Measurements from ENCODE around the gene MUC6.

MUC6 gene

DNA sequence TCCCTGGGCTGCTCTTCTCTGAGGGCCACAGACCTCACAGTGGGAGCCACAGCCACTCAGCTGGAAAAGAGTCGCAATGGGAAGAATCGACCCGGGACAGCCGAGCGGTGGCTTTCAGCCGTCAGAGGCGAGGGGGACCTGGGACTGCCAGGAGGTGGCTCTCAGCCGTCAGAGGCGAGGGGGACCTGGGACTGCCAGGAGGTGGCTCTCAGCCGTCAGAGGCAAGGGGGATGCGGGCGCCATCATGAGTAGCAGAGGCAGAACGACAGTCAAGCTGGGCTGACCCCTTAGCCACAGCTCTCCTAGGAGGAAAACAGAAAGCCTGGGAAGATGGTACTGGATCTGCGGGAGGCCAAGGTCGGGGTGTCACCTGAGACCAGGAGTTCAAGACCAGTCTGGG, 23.2 kb upstream of the MUC6 start:
- DNase-seq: no peak

DNA sequence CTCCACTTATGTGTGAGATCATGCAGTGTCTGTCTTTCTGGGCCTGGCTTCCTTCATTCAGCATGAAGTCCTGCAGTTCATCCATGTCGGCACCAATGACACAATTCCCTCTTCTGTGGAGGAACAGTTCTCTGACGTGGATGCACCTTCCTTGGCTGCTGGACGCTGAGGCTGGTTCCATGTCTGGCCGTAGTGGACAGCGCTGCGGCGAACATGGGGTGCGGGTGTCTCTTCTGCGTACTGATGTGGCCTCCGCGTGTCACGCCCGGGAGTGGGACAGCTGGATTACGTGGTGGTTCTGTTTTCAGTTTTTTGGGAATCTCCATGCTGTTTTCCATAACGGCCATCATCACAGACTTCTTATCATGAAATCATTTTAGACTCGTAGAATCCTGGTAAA, 21.3 kb upstream of the MUC6 start:
- Histone ChIP-seq H3K36me3 (no peaks in the 10 kb centered on the region), H3K27me3 (no peaks in the 10 kb centered on the region), H3K4me3 (ENCODE audit: low read depth, low read length) (no peak overlapping the region), H3K9me3 (no peaks in the 10 kb centered on the region), H3K4me1 (no peaks in the 10 kb centered on the region)
- TF ChIP-seq, protein P1, sequence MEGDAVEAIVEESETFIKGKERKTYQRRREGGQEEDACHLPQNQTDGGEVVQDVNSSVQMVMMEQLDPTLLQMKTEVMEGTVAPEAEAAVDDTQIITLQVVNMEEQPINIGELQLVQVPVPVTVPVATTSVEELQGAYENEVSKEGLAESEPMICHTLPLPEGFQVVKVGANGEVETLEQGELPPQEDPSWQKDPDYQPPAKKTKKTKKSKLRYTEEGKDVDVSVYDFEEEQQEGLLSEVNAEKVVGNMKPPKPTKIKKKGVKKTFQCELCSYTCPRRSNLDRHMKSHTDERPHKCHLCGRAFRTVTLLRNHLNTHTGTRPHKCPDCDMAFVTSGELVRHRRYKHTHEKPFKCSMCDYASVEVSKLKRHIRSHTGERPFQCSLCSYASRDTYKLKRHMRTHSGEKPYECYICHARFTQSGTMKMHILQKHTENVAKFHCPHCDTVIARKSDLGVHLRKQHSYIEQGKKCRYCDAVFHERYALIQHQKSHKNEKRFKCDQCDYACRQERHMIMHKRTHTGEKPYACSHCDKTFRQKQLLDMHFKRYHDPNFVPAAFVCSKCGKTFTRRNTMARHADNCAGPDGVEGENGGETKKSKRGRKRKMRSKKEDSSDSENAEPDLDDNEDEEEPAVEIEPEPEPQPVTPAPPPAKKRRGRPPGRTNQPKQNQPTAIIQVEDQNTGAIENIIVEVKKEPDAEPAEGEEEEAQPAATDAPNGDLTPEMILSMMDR (IDR thresholded peaks at IDR 0.05; ENCODE audit: low read depth, low read length): no peak
- no peak for DNase-seq

More for the DNA sequence above, 23.2 kb upstream of the MUC6 start:
- Histone ChIP-seq H3K9me3 (no peaks in the 10 kb centered on the region), H3K4me1 (no peaks in the 10 kb centered on the region), H3K4me3 (ENCODE audit: low read depth, low read length) (no peak overlapping the region), H3K36me3 (no peaks in the 10 kb centered on the region), H3K27me3 (no peaks in the 10 kb centered on the region)
- TF ChIP-seq, protein P1 (IDR thresholded peaks at IDR 0.05; ENCODE audit: low read depth, low read length): no peak

DNA sequence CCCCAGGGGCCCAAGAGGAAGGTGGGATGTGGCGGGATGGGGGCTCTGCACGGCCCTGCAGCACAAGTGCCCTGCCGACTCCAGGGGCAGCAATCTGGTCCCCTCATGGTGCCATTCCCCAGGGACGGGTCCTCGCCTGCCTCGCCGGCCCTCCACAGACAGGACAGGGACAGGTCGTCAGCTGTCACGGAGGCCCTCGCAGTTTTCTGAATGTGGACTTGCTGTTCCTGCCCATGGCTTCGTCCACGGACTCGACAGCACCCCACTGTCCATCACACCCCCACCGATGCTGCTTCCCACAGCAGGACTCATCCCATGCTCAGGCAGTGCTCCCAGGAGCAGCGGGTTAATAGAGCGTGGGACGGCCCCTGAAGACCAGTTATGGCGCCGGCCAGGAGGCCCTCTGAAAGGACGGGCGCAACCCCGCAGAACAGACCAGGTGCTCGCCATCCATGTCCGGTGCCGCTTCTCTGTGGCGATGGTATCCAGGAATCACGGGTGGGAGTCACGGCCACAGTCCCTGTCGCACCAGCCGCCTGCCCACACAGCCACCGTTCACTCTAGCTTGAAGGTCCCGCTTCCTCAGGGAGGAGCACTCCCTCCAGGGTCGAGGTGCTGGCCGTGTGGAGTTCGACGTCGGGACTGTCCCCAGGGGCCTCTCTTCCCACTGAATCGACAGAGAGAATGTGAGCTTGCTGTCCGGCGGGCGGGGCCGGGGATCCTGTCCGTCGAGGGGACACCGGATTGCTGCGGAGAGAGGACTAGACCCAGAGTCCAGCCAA, 19.7 kb upstream of the MUC6 start:
- no peaks in the 10 kb centered on the region for H3K36me3 ChIP-seq
- TF ChIP-seq, protein P1 (IDR thresholded peaks at IDR 0.05; ENCODE audit: low read depth, low read length): no peak
- H3K9me3 ChIP-seq: no peaks in the 10 kb centered on the region
- H3K27me3 ChIP-seq: no peaks in the 10 kb centered on the region
- H3K4me1 ChIP-seq: no peaks in the 10 kb centered on the region
- H3K4me3 ChIP-seq (ENCODE audit: low read depth, low read length): no peak overlapping the region
- DNase-seq: peak; percentile 2

DNA sequence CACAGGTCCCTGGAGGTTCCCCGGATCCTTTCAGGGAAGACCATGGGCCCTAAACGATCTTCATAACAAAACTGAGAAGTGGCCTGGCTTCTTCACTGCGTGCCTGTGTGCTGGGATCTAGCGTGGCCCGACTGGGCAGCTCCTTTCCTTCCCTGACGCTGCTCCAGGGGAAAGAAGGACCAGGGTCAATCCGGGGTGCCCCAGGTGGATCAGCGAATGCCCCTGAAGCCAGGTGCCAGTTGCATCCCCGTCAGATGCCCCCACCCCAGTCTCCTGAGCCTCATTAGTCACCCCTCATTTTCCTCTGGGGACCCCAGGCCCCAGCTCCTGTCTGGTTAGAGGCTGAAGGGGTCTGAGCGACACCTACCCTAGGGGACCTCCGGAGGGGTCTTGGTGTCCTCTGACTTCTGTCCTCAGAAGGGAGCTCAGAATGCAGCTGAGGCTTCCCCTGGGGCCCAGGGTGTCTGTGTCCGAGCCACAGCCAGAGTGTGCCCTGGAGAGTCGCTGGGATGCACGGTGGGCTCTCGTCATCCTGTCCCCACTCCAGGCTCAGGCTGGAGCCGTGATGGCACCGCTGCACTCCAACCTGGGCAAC, 18.7 kb upstream of the MUC6 start:
- Histone ChIP-seq H3K4me1 (no peaks in the 10 kb centered on the region), H3K4me3 (ENCODE audit: low read depth, low read length) (no peak overlapping the region), H3K27me3 (no peaks in the 10 kb centered on the region), H3K9me3 (no peaks in the 10 kb centered on the region), H3K36me3 (no peaks in the 10 kb centered on the region)
- TF ChIP-seq, protein P1 (IDR thresholded peaks at IDR 0.05; ENCODE audit: low read depth, low read length): no peak
- DNase-seq: peak; percentile 2

DNA sequence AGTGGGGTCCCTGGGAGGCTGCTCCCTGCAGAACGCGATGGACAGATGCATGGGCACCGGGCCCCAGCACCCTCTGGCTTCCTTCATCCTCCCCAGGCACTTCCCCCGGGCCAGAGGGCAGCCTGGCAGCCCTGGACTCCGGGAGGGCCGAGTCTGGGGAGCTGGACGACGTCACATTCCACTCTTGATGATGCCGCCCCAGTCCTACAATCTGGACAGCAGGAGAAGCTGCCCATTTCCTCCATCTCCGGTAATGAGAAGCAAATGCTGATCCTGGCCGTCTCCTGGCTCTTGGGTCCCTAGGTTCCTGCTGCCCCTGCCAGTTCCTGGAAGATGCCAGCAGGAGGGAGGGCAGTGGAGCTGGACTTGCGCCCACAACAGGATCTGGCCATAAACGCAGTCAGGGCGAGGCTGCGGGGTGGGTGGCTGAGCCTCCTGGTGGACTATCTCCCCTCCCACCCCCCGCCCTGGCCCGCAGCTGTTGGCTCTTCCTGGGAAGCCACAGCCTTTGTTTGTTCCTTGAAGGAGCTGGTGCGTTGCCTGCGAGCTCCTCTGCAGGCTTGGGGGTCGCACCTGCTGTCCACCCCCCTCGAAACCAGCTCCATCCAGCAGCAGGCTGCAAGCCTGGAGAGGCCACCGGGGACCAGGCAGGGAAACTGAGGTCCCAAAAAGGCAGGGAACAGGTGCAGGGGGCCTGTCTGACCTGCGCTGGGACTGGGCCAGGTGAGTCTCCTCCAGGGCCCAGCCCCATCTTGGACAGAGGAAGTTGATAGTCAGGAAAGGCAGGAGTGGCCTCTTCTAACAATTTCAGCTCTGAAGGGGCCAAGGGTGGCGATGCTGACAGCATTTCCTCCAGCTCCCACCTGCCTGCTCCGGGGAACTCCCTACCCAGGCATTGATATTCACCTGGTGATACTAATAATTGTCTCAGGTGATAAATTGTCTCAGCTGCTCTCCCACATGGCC, 17.9 kb upstream of the MUC6 start:
- no peaks in the 10 kb centered on the region for H3K9me3 ChIP-seq
- TF ChIP-seq, protein P1 (IDR thresholded peaks at IDR 0.05; ENCODE audit: low read depth, low read length): no peak
- no peaks in the 10 kb centered on the region for H3K36me3 ChIP-seq
- no peaks in the 10 kb centered on the region for H3K4me1 ChIP-seq
- H3K4me3 ChIP-seq (ENCODE audit: low read depth, low read length): no peak overlapping the region
- DNase-seq: peak; percentile 1
- H3K27me3 ChIP-seq: no peaks in the 10 kb centered on the region

Measured in BE2C (cell line).